Measurements from ENCODE around the gene GRN. TPM values are rescaled to one million over a fixed set of nuclear protein-coding genes. Genes with fewer than 3 reads are reported as not detected.
A peak's percentile ranks its signal among the peaks of the same experiment; 100 is the strongest.

GRN gene
- total and polyA plus RNA-seq, 9 of the 15 experiments (the other 6 are each of a cell fraction or from before 2014, with no cell fraction given) = 5.4 to 75.3 (median 20.7) TPM

- TF ChIP-seq USF2 (CRISPR knock-in tag; IDR thresholded peaks at IDR 0.05) (no peak), DDX20 (tag; IDR thresholded peaks at IDR 0.05; ENCODE audit: low read depth) (no peak), NEUROD1 (IDR thresholded peaks at IDR 0.05; ENCODE audit: borderline replicate concordance, low read depth, low read length, partially characterized antibody) (no peak), NCOR1 (IDR thresholded peaks at IDR 0.05) (no peak), ZNF197 (CRISPR knock-in tag; IDR thresholded peaks at IDR 0.05; ENCODE audit: low read depth) (no peak), MAX (CRISPR knock-in tag; IDR thresholded peaks at IDR 0.05) (peak; percentile 32; the same call in 1 of the 2 replicates), CBFB (CRISPR knock-in tag; IDR thresholded peaks at IDR 0.05) (no peak), NCOA2 (IDR thresholded peaks at IDR 0.05; ENCODE audit: partially characterized antibody in 2 of 2) (no peak), HIVEP1 (CRISPR knock-in tag; IDR thresholded peaks at IDR 0.05) (no peak), SMC3 (conservative IDR thresholded peaks at IDR 0.05; ENCODE audit: insufficient read depth, low read depth, low read length) (peak; percentile 79), SMAD4 (CRISPR knock-in tag; conservative IDR thresholded peaks at IDR 0.05) (no peak), NCOA6 (IDR thresholded peaks at IDR 0.05) (no peak), FOXJ2 (tag; IDR thresholded peaks at IDR 0.05) (no peak), YY1 (IDR thresholded peaks at IDR 0.05; ENCODE audit: borderline replicate concordance in 1 of 3, control insufficient read depth in 1 of 3, extremely low read depth in 1 of 3, insufficient read depth in 3 of 3, insufficient read length in 1 of 3, insufficient replicate concordance in 2 of 3, low read depth in 1 of 3, low read length in 2 of 3) (peak in 1 of 3 experiments; percentile 27), TCF7 (IDR thresholded peaks at IDR 0.05; ENCODE audit: borderline replicate concordance) (no peak), CTBP1 (IDR thresholded peaks at IDR 0.05; ENCODE audit: borderline replicate concordance) (peak; percentile 38; the same call in 1 of the 2 replicates), CAMTA2 (CRISPR knock-in tag; conservative IDR thresholded peaks at IDR 0.05) (no peak), ZZZ3 (IDR thresholded peaks at IDR 0.05) (no peak), CTCFL (IDR thresholded peaks at IDR 0.05; ENCODE audit: borderline replicate concordance, insufficient read depth, low read depth, low read length, poor library complexity, severe bottlenecking) (no peak), TBL1XR1 (IDR thresholded peaks at IDR 0.05; ENCODE audit: low read length in 2 of 2) (no peak), KLF13 (tag; IDR thresholded peaks at IDR 0.05; ENCODE audit: borderline replicate concordance, low read depth) (no peak), CHD1 (IDR thresholded peaks at IDR 0.05; ENCODE audit: low read length) (no peak), POLR3G (IDR thresholded peaks at IDR 0.05; ENCODE audit: extremely low read depth, insufficient read length, insufficient replicate concordance) (no peak), SMAD3 (CRISPR knock-in tag; conservative IDR thresholded peaks at IDR 0.05) (no peak), PHB2 (IDR thresholded peaks at IDR 0.05; ENCODE audit: low read depth) (no peak), STAT5A (IDR thresholded peaks at IDR 0.05; ENCODE audit: borderline replicate concordance, low read length) (no peak), HNRNPH1 (optimal IDR thresholded peaks at IDR 0.05; ENCODE audit: low read depth, low read length) (no peak), HDAC1 (IDR thresholded peaks at IDR 0.05) (0 out of 4 replicates have a peak, but pooled peaks of 1 of the 2 experiments have one; percentile 17)
Observed at GRCh38 chr17:44350733-44351226, 5.7 kb downstream of the GRN start (continued).

Measured in K562 (cell line).